22Rv1 (cell line): Measurements from ENCODE around the gene NEURL1.
A peak's percentile ranks its signal among the peaks of the same experiment; 100 is the strongest.

Source experiments
- H3K27ac ChIP-seq: fragments of 450-650 bp; 2 replicates; pipeline ENCODE4 v1.5.1; 2017
- ZFX ChIP-seq: fragments of 450-650 bp; IDR thresholded peaks from 2 replicates; pipeline ENCODE4 v1.6.1; 2017; ENCODE audit warnings: antibody characterized with exemption, borderline replicate concordance
- TF ChIP-seq, protein P1 (sequence below): fragments of 450-650 bp; IDR thresholded peaks from 2 replicates; pipeline ENCODE4 v1.5.1; 2017; ENCODE audit warnings: mild to moderate bottlenecking

Gene NEURL1

DNA sequence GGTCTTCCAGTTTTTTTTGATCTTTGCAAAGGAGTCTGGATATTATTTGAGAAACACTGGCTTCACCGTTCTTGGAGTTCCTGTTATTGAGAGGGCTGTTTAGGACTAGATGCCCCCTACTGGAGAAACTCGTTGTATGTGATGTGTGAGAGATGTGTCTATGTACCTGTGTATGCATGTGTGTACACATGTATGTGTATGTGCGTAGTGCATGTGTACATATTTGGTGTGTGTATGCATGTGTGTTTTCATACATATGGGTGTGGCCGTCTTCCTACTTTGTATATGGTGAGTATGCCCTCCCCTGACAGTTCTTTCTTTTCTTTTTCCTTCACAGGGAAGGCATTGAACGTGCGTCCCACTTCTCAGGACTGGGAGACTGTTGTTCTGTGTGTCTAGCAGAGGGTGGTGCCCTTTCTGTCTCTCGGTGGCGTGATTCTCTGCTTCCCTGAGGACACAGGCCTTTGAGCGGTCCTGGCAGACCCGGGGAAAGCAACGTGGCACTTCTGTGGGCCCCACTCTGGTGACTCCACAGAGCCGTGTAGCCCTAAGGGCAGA lies 11.5 kb upstream of the NEURL1 start:
- no peak for TF ChIP-seq ZFX
- TF ChIP-seq, protein P1, sequence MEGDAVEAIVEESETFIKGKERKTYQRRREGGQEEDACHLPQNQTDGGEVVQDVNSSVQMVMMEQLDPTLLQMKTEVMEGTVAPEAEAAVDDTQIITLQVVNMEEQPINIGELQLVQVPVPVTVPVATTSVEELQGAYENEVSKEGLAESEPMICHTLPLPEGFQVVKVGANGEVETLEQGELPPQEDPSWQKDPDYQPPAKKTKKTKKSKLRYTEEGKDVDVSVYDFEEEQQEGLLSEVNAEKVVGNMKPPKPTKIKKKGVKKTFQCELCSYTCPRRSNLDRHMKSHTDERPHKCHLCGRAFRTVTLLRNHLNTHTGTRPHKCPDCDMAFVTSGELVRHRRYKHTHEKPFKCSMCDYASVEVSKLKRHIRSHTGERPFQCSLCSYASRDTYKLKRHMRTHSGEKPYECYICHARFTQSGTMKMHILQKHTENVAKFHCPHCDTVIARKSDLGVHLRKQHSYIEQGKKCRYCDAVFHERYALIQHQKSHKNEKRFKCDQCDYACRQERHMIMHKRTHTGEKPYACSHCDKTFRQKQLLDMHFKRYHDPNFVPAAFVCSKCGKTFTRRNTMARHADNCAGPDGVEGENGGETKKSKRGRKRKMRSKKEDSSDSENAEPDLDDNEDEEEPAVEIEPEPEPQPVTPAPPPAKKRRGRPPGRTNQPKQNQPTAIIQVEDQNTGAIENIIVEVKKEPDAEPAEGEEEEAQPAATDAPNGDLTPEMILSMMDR: peak; percentile 83
- H3K27ac ChIP-seq: no peak overlapping the region

DNA sequence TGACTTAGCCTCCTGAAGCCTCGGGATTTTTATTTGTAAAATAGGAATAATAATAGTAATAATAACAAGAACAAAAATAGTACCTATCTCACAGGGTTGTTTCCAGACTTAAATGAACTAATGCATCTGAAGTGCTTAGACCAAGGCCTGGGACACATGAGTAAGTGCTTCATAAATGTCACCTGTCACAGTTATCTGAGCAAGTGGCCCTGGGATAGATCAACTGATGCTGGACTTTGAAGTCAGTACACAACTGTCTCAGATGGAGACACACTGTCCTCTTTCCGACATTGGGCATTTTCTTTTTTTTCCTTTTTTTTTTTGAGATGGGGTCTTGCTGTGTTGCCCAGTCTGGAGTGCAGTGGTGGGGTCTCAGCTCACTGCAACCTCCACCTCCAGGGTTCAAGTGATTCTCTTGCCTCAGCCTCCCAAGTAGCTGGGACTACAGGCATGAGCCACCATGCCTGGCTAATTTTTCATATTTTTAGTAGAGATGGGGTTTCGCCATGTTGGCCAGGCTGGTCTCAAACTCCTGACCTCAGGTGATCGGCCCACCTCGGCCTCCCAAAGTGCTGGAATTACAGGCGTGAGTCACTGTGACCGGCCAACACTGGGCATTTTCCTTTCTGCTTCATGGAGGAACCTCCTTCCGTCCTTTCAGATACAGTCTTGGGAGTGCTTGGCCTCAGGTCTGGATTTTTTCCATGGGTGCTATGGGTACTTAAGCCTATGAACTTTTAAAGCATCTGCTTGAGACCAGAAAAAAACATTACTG lies 6.7 kb upstream of the NEURL1 start:
- peak overlapping the region; percentile 60 for H3K27ac ChIP-seq

DNA sequence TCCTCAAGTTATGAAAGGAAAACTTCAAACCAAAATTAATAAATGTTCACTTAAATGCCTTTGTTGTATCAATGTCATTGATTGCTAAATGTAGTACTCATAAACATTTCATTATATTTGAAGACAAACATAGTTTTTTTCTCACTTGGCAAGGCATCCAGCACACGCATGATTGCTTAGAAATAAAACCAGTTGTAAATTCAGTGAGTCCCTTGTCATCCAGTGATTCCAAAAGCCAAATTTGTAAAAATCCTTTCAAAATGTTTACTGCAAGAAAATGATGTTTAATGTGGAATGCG lies 6.1 kb upstream of the NEURL1 start:
- H3K27ac ChIP-seq: peak overlapping the region; percentile 60
- TF ChIP-seq, protein P1: no peak
- TF ChIP-seq ZFX: no peak

DNA sequence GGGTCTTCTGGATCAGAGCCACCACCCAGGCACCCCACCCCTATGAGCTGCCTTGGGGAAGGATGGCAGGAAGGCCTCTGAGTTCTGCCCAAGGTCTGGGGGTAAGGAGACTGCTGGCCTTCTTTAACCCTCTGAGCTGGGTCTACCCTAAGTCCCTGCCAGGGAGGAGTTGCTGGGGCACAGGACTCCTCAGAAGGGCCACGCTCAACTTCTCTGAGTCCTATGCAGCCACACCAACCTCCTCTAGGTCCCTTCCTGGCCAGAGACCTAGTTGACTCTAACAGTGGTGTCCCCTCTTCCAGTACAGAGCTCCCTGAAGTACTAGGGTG lies 2.6 kb upstream of the NEURL1 start:
- no peak for TF ChIP-seq ZFX
- TF ChIP-seq, protein P1: no peak
- peak overlapping the region; percentile 40; the same call in 1 of the 2 replicates for H3K27ac ChIP-seq

GRCh38 chr10:103491729-103492364 lies 1.7 kb upstream of the NEURL1 start:
- no peak for TF ChIP-seq ZFX
- TF ChIP-seq, protein P1: no peak
- no peak overlapping the region for H3K27ac ChIP-seq

DNA sequence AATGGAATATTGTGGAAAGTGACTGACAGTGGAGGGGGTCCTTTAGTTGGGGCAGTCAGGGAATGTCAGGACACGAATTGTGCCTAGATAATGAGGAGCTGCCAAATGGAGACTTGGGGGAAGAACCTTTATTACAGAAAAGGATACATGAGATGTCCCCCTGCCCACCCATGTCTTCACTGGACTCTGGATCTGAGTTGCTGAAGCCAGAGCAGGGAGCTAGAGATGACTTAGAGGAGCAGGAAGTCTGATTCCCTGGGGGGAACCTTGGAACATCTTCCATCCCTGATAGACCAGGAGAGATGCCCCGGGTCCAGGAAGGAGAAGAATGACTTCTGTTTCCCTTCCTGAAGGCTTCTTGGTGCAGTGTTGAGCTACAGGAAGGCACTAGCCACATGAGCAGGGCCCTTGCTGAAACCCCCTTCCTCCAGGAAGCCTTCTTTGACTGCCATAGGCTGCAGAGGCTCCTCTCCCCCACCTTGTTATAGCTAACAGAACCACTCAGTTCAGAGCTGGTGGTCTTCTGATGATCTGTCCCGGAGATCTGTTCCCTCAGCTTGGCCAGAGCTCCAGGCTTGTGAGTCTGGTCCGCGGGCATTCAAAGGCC lies 747 bp upstream of the NEURL1 start:
- TF ChIP-seq, protein P1: no peak
- TF ChIP-seq ZFX: no peak
- H3K27ac ChIP-seq: no peak overlapping the region

GRCh38 chr10:103493916-103494877 lies 692 bp downstream of the NEURL1 start:
- TF ChIP-seq, protein P1: no peak
- TF ChIP-seq ZFX: no peak
- no peak overlapping the region for H3K27ac ChIP-seq
